Uterus (tissue), 4 donors: ENCODE data around the gene ACY1. TPM values are rescaled to one million over a fixed set of nuclear protein-coding genes. Genes with fewer than 3 reads are reported as not detected.

Source experiments
- DNase-seq, 2 donors: peaks; one replicate each; pipeline ENCODE4 v3.0.0-alpha.2; 2019 to 2020
- H3K27ac ChIP-seq, 2 donors: fragments of 200-600 bp; sonication (generic); 1 replicate in 1 of 2; 2 replicates in 1 of 2; pipeline ENCODE4 v1.5.1; 2016 to 2018
- H3K27me3 ChIP-seq, 2 donors: fragments of 200-600 bp; sonication (generic); one replicate each; pipeline ENCODE4 v1.5.1; 2018 to 2019; ENCODE audit warnings: control low read depth in 1 of 2
- H3K36me3 ChIP-seq, 2 donors: fragments of 200-600 bp; sonication (generic); one replicate each; pipeline ENCODE4 v1.5.1; 2019; ENCODE audit warnings: control low read depth in 1 of 2
- H3K4me1 ChIP-seq, 2 donors: fragments of 200-600 bp; sonication (generic); one replicate each; pipeline ENCODE4 v1.5.1; 2018 to 2019; ENCODE audit warnings: control low read depth in 1 of 2
- H3K4me3 ChIP-seq, 2 donors: fragments of 200-600 bp; sonication (generic); 1 replicate in 1 of 2; 2 replicates in 1 of 2; pipeline ENCODE4 v1.5.1; 2018 to 2019; ENCODE audit warnings: mild to moderate bottlenecking in 1 of 2
- H3K9me3 ChIP-seq, 2 donors: fragments of 200-600 bp; sonication (generic); one replicate each; pipeline ENCODE4 v1.5.1; 2019; ENCODE audit warnings: control low read depth in 1 of 2
- CTCF ChIP-seq, 4 experiments: fragments of 200-600 bp in 2 of 4; fragments of 450-650 bp in 2 of 4; sonication (generic) in 2 of 4; IDR thresholded peaks; one replicate each; pipeline ENCODE4 v1.5.1; 2016 to 2019; ENCODE audit warnings: antibody characterized with exemption in 4 of 4, mild to moderate bottlenecking in 2 of 4, moderate library complexity in 1 of 4
- POLR2A ChIP-seq, 2 donors: fragments of 450-650 bp; IDR thresholded peaks; one replicate each; pipeline ENCODE4 v1.6.1; 2016; ENCODE audit warnings: antibody characterized with exemption in 2 of 2, mild to moderate bottlenecking in 1 of 2, moderate library complexity in 1 of 2
- intact Hi-C: fragments of 100-400 bp; cut with DNase I; formaldehyde crosslinking; loops from one replicate; pipeline ENCODE4 v1.15.1; 2023; ENCODE audit warnings: low total_unique reads
- total RNA-seq, 4 donors: library from RNA; depleted of rRNA in 3 of 4; stranded (reverse); fragments of >200 nt in 3 of 4; gene quantifications; one replicate each; pipeline versions ENCODE4 v1.1.0 to v1.2.4, GENCODE V29; 2014 to 2023
- donor health status: DM: yes; HTN: yes; CAD: no.

The ACY1 gene
- total RNA-seq, 4 donors from 2014 or later = 1.3 to 19.0 (median 12.4) TPM; not detected in 1

GRCh38 chr3:51997935-51998596 is 14.7 kb downstream of the ACY1 start:
- Histone ChIP-seq H3K4me1 (peaks cover 0 to 6% of the 10 kb centered on the region in 2 donors), H3K27ac (no peak overlapping the region), H3K27me3 (no peaks in the 10 kb centered on the region), H3K36me3 (no peaks in the 10 kb centered on the region), H3K4me3 (no peak overlapping the region), H3K9me3 (no peaks in the 10 kb centered on the region)
- no peak for TF ChIP-seq POLR2A (IDR thresholded peaks at IDR 0.05)
- TF ChIP-seq CTCF (IDR thresholded peaks at IDR 0.05) = no peak
- no peak for DNase-seq
- intact Hi-C loops = no loop called here

GRCh38 chr3:51998774-51999173 is 15.4 kb downstream of the ACY1 start:
- H3K27ac ChIP-seq = no peak overlapping the region
- H3K4me1 ChIP-seq = peaks cover 0 to 6% of the 10 kb centered on the region in 2 donors
- H3K4me3 ChIP-seq = no peak overlapping the region
- TF ChIP-seq CTCF (IDR thresholded peaks at IDR 0.05) = no peak
- TF ChIP-seq POLR2A (IDR thresholded peaks at IDR 0.05) = no peak
- intact Hi-C loops = no loop called here
- H3K9me3 ChIP-seq = no peaks in the 10 kb centered on the region
- DNase-seq = no peak
- H3K27me3 ChIP-seq = no peaks in the 10 kb centered on the region
- no peaks in the 10 kb centered on the region for H3K36me3 ChIP-seq

GRCh38 chr3:51999846-52000245 is 16.5 kb downstream of the ACY1 start:
- H3K9me3 ChIP-seq = no peaks in the 10 kb centered on the region
- no peaks in the 10 kb centered on the region for H3K36me3 ChIP-seq
- no peak for DNase-seq
- no peak overlapping the region for H3K27ac ChIP-seq
- no peak overlapping the region for H3K4me3 ChIP-seq
- H3K27me3 ChIP-seq = no peaks in the 10 kb centered on the region
- TF ChIP-seq POLR2A (IDR thresholded peaks at IDR 0.05) (no peak), CTCF (IDR thresholded peaks at IDR 0.05) (no peak)
- peaks cover 0 to 2% of the 10 kb centered on the region in 2 donors for H3K4me1 ChIP-seq
- intact Hi-C loops = loop anchor here (2.0 to 10.0 kb wide), 3 partner anchors 52 to 345 kb away; no protein-coding TSS in a partner anchor

GRCh38 chr3:52001443-52001974 is 18.2 kb downstream of the ACY1 start:
- peak in 1 of 2 donors; percentile 20 for TF ChIP-seq POLR2A (IDR thresholded peaks at IDR 0.05)
- peak; percentile 95 to 97 (median 96) for TF ChIP-seq CTCF (IDR thresholded peaks at IDR 0.05)
- no peaks in the 10 kb centered on the region for H3K27me3 ChIP-seq
- no peaks in the 10 kb centered on the region for H3K9me3 ChIP-seq
- intact Hi-C loops = loop anchor here (2.0 to 10.0 kb wide), 3 partner anchors 51 to 343 kb away; no protein-coding TSS in a partner anchor
- DNase-seq = peak; percentile 79 to 80
- no peaks in the 10 kb centered on the region for H3K36me3 ChIP-seq
- H3K27ac ChIP-seq = no peak overlapping the region
- H3K4me1 ChIP-seq = peaks cover 0 to 12% of the 10 kb centered on the region in 2 donors
- no peak overlapping the region for H3K4me3 ChIP-seq

DNA sequence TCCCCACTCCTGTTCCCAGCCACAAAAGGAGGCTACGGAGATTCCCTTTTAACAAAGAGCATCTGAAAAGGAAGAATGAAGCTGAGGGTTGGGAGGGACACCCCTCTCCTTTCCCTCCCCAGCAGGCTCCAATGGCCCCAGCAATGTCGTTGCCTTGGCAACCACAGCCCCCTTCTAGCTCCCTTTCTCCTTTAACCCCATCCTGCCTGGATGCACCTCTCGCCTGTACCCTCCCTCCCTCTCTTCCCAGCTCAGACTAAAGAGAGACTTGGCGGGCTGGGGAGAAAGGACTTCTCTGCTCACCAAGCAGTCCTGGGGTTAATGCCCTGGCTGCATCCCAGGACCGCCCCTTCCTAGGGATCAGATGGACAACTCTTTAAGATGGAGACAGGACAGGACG is 19.4 kb downstream of the ACY1 start:
- H3K4me1 ChIP-seq = peaks cover 0 to 12% of the 10 kb centered on the region in 2 donors
- H3K9me3 ChIP-seq = no peaks in the 10 kb centered on the region
- no peaks in the 10 kb centered on the region for H3K36me3 ChIP-seq
- intact Hi-C loops = loop anchor here (5.0 to 10.0 kb wide), 2 partner anchors 50 to 342 kb away; no protein-coding TSS in a partner anchor
- no peak for DNase-seq
- H3K27me3 ChIP-seq = no peaks in the 10 kb centered on the region
- no peak overlapping the region for H3K4me3 ChIP-seq
- TF ChIP-seq POLR2A (IDR thresholded peaks at IDR 0.05) = no peak
- no peak overlapping the region for H3K27ac ChIP-seq
